Smooth muscle cell (in vitro differentiated cells): Measurements from ENCODE around the gene SOX18. TPM values are rescaled to one million over a fixed set of nuclear protein-coding genes. Genes with fewer than 3 reads are reported as not detected.

Experiments used
- DNase-seq: peaks from one replicate; lab custom pipeline; 2025; ENCODE audit not compliant: unreplicated experiment; lab: John Stamatoyannopoulos, UW
- H2AFZ ChIP-seq: fragments of 200-600 bp; sonication (generic); 2 replicates; pipeline ENCODE4 v1.6.0; 2016; ENCODE audit warnings: antibody characterized with exemption, low read depth, mild to moderate bottlenecking
- H3F3A ChIP-seq: fragments of 200-600 bp; sonication (generic); 2 replicates; pipeline ENCODE4 v1.6.0; 2017; ENCODE audit warnings: antibody characterized with exemption, low read depth
- H3K27ac ChIP-seq: fragments of 200-600 bp; sonication (generic); 2 replicates; pipeline ENCODE4 v1.5.1; 2016; ENCODE audit warnings: low read depth, mild to moderate bottlenecking
- H3K27me3 ChIP-seq: fragments of 200-600 bp; sonication (generic); 2 replicates; pipeline ENCODE4 v1.6.1; 2016; ENCODE audit warnings: low read depth, mild to moderate bottlenecking
- H3K36me3 ChIP-seq: fragments of 200-600 bp; sonication (generic); 2 replicates; pipeline ENCODE4 v1.5.1; 2016; ENCODE audit warnings: low read depth
- H3K4me1 ChIP-seq: fragments of 200-600 bp; sonication (generic); 2 replicates; pipeline ENCODE4 v1.5.1; 2016; ENCODE audit warnings: low read depth
- H3K4me2 ChIP-seq: fragments of 200-600 bp; sonication (generic); 2 replicates; pipeline ENCODE4 v1.6.0; 2016; ENCODE audit warnings: mild to moderate bottlenecking
- H3K4me3 ChIP-seq: fragments of 200-600 bp; sonication (generic); 2 replicates; pipeline ENCODE4 v1.5.1; 2016; ENCODE audit warnings: mild to moderate bottlenecking
- H3K79me2 ChIP-seq: fragments of 200-600 bp; sonication (generic); 2 replicates; pipeline ENCODE4 v1.6.0; 2016; ENCODE audit warnings: low read depth, mild to moderate bottlenecking
- H3K9ac ChIP-seq: fragments of 200-600 bp; sonication (generic); 2 replicates; pipeline ENCODE4 v1.6.0; 2016; ENCODE audit warnings: low read depth
- H3K9me3 ChIP-seq: fragments of 200-600 bp; sonication (generic); replicated peaks from 2 replicates; pipeline ENCODE4 v1.5.1; 2016; ENCODE audit warnings: low read depth
- H4K20me1 ChIP-seq: fragments of 200-600 bp; sonication (generic); 2 replicates; pipeline ENCODE4 v1.6.0; 2016; ENCODE audit warnings: low read depth
- WGBS: methylation state at CpG from one replicate; pipeline ENCODE4 v1.1.7; 2016; ENCODE audit warnings: low lambda C conversion rate; 5-methylcytosine and 5-hydroxymethylcytosine counted together
- polyA plus RNA-seq: library from polyadenylated mRNA; unstranded; fragments of >200 nt; fragmentation: Nextera tagmentation; extraction: Ambion mirVana; gene quantifications from 2 replicates; pipeline ENCODE4 v1.2.1, GENCODE V29; 2016
- total RNA-seq: library from RNA; depleted of rRNA; stranded (reverse); fragments of >200 nt; gene quantifications from 2 replicates; pipeline ENCODE4 v1.2.3, GENCODE V29; 2014
- TF ChIP-seq, protein P1 (sequence below): fragments of 200-600 bp; sonication (generic); IDR thresholded peaks from 2 replicates; pipeline ENCODE4 v1.5.1; 2017; ENCODE audit warnings: borderline replicate concordance, mild to moderate bottlenecking, antibody characterized with exemption; ENCODE audit not compliant: insufficient read depth, poor library complexity, severe bottlenecking

Gene SOX18
- total and polyA plus RNA-seq, 2 experiments from 2014 or later = 0.54 to 9.7 TPM

DNA sequence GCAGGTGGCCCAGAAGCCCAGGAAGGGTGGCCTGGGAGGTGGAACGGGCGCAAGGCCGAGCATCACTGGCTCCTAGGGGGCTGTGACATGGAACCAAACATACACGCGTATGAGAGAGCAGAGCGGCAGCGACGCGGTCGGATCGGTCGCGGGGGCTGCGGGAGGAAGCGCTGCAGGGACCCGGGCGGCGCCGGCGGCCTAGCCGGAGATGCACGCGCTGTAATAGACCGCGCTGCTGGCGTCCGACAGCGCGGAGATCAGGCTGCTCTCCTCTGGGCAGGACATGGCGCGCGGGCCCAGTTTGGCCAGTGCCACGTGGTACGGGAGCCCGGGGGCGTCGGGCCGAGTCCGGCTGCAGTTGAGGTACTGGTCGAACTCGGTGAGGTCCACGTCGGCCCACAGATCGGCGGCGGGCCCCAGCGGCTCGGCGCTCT, 1.5 kb downstream of the SOX18 start:
- Histone ChIP-seq H3K27me3 (peaks cover 9% of the 10 kb centered on the region), H3K36me3 (no peaks in the 10 kb centered on the region), H3K9ac (no peak overlapping the region), H3K4me1 (peaks cover 4% of the 10 kb centered on the region), H2AFZ (no peak overlapping the region), H3K79me2 (no peaks in the 10 kb centered on the region), H3K4me3 (peak overlapping the region; percentile 46), H3K27ac (no peak overlapping the region), H3K4me2 (peak overlapping the region; percentile 83), H3K9me3 (no peaks in the 10 kb centered on the region), H3F3A (peaks cover 6% of the 10 kb centered on the region), H4K20me1 (peaks cover 6% of the 10 kb centered on the region)
- DNase-seq = no peak
- WGBS = 14% methylated on average over 48 of the region's 49 CpGs
- TF ChIP-seq, protein P1, sequence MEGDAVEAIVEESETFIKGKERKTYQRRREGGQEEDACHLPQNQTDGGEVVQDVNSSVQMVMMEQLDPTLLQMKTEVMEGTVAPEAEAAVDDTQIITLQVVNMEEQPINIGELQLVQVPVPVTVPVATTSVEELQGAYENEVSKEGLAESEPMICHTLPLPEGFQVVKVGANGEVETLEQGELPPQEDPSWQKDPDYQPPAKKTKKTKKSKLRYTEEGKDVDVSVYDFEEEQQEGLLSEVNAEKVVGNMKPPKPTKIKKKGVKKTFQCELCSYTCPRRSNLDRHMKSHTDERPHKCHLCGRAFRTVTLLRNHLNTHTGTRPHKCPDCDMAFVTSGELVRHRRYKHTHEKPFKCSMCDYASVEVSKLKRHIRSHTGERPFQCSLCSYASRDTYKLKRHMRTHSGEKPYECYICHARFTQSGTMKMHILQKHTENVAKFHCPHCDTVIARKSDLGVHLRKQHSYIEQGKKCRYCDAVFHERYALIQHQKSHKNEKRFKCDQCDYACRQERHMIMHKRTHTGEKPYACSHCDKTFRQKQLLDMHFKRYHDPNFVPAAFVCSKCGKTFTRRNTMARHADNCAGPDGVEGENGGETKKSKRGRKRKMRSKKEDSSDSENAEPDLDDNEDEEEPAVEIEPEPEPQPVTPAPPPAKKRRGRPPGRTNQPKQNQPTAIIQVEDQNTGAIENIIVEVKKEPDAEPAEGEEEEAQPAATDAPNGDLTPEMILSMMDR = no peak

DNA sequence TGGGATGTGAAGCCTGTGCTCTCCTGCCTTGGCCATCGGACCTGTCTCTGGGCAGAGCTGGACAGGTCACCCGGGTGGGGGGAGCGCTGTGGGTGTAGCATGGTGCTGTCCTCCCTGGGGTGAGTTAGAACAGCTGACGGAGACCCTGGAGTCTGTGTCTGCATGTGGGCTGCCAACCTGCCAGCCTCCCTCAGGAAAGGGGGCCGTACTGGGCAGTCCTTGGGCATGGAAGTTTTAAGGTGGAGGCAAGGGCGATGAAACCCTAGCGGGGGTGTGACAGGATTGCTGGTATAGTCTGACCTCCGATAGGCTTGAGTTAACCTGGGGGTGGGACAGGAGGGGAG, 2.4 kb downstream of the SOX18 start:
- WGBS = 91% methylated on average over 7 of the region's 8 CpGs
- H3K27me3 ChIP-seq = peaks cover 12% of the 10 kb centered on the region
- no peak overlapping the region for H2AFZ ChIP-seq
- peaks cover 6% of the 10 kb centered on the region for H4K20me1 ChIP-seq
- TF ChIP-seq, protein P1 = no peak
- H3K4me2 ChIP-seq = no peak overlapping the region
- H3K9me3 ChIP-seq = no peaks in the 10 kb centered on the region
- no peak for DNase-seq
- H3K79me2 ChIP-seq = no peaks in the 10 kb centered on the region
- peaks cover 9% of the 10 kb centered on the region for H3K4me1 ChIP-seq
- H3K4me3 ChIP-seq = no peak overlapping the region
- no peak overlapping the region for H3K27ac ChIP-seq
- H3K9ac ChIP-seq = no peak overlapping the region
- peaks cover 6% of the 10 kb centered on the region for H3F3A ChIP-seq
- no peaks in the 10 kb centered on the region for H3K36me3 ChIP-seq

DNA sequence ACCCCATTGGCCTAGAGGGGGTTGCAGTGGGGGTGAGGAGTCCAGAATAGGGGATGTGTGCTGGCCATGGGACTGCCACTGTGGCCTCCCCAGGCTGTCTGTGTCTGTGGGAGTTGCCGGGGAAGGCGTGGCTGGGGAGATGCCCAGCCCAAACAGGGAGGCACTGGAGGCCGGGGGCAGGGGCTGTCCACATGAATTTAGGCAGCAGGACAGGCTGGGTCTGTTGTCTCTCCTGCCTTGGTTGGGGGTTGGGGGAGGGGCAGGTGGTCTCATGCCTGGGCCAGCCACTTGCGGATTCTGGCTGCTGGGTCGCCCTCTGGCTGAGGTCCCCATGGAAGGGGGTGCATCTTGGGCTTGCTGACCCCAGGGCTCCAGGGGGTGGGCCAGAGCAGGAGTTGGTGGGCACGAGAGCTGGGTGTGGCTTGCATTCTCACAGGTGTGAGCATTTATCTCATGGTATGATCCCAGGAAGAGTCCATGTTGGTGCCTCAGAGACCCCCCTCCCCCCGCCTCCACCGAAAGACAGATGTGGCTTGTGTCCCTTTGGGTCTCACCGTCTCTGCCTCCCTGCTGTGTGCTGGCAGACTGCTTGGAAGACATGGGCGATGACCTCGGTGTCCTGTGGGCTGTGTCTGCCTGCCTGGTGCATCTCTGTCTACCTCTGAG, 4.0 kb downstream of the SOX18 start:
- DNase-seq = no peak
- 78% methylated on average over 11 of the region's 11 CpGs for WGBS
- Histone ChIP-seq H3F3A (peaks cover 6% of the 10 kb centered on the region), H3K36me3 (no peaks in the 10 kb centered on the region), H3K9ac (no peak overlapping the region), H3K4me3 (no peak overlapping the region), H4K20me1 (peaks cover 6% of the 10 kb centered on the region), H3K27ac (no peak overlapping the region), H2AFZ (no peak overlapping the region), H3K9me3 (no peaks in the 10 kb centered on the region), H3K4me2 (no peak overlapping the region), H3K27me3 (peaks cover 26% of the 10 kb centered on the region), H3K79me2 (no peaks in the 10 kb centered on the region), H3K4me1 (peaks cover 15% of the 10 kb centered on the region)
- TF ChIP-seq, protein P1 = no peak
